GM12878 (cell line): ENCODE data around the gene HJV. TPM values are rescaled to one million over a fixed set of nuclear protein-coding genes. Genes with fewer than 3 reads are reported as not detected.

Experiments
- CBX3 ChIP-seq: fragments of 200-600 bp; sonication (generic); IDR thresholded peaks from 2 replicates; pipeline ENCODE4 v1.6.1; 2016; ENCODE audit warnings: low read depth, borderline replicate concordance
- CREB1 ChIP-seq: IDR thresholded peaks from 2 replicates; pipeline ENCODE4 v1.6.1; 2012; ENCODE audit warnings: low read depth, mild to moderate bottlenecking, inconsistent platforms
- CREM ChIP-seq: IDR thresholded peaks from 2 replicates; pipeline ENCODE4 v1.6.1; 2014; ENCODE audit warnings: antibody characterized with exemption, low read depth
- EP300 ChIP-seq, 2 experiments: fragments of 150-350 bp in 1 of 2; IDR thresholded peaks; 2 replicates each; pipeline ENCODE4 v1.6.1; 2011 to 2012; ENCODE audit warnings: low read depth in 2 of 2, low read length in 2 of 2, borderline replicate concordance in 1 of 2, improper control_type of control experiment in 1 of 2, inconsistent platforms in 1 of 2; ENCODE audit not compliant: control insufficient read depth in 1 of 2
- HDAC6 ChIP-seq: fragments of 200-600 bp; sonication (generic); IDR thresholded peaks from one replicate; pipeline ENCODE4 v1.8.0; 2017; ENCODE audit warnings: antibody characterized with exemption; ENCODE audit not compliant: unreplicated experiment
- HSF1 ChIP-seq: fragments of 150-350 bp; IDR thresholded peaks from 2 replicates; pipeline ENCODE4 v1.6.1; 2014; ENCODE audit warnings: mild to moderate bottlenecking, low read depth, low read length
- IRF3 ChIP-seq: fragments of 450-650 bp; IDR thresholded peaks from 2 replicates; pipeline ENCODE4 v1.6.1; 2014; ENCODE audit warnings: mild to moderate bottlenecking
- KAT2A ChIP-seq: conservative IDR thresholded peaks from 2 replicates; pipeline ENCODE4 v1.6.1; 2011; ENCODE audit warnings: low read depth, low read length; ENCODE audit not compliant: control insufficient read depth
- MEF2B ChIP-seq: fragments of 450-650 bp; IDR thresholded peaks from 2 replicates; pipeline ENCODE4 v1.6.1; 2018; ENCODE audit warnings: mild to moderate bottlenecking, moderate library complexity; ENCODE audit not compliant: partially characterized antibody, poor library complexity, severe bottlenecking
- MTA3 ChIP-seq: IDR thresholded peaks from 2 replicates; pipeline ENCODE4 v1.6.1; 2012; ENCODE audit warnings: low read length, inconsistent platforms, borderline replicate concordance
- MXI1 ChIP-seq: fragments of 150-350 bp; IDR thresholded peaks from 2 replicates; pipeline ENCODE4 v1.6.1; 2011; ENCODE audit warnings: low read depth, mild to moderate bottlenecking, inconsistent platforms, low read length, improper control_type of control experiment
- NFYA ChIP-seq: IDR thresholded peaks from 2 replicates; pipeline ENCODE4 v1.6.1; 2011; ENCODE audit warnings: low read depth, mild to moderate bottlenecking, low read length, improper control_type of control experiment, borderline replicate concordance
- NRF1 ChIP-seq: conservative IDR thresholded peaks from 2 replicates; pipeline ENCODE4 v1.6.1; 2011; ENCODE audit warnings: mild to moderate bottlenecking, low read depth, low read length, improper control_type of control experiment
- POLR2A ChIP-seq: IDR thresholded peaks from 2 replicates; pipeline ENCODE4 v1.6.1; 2011; ENCODE audit warnings: low read depth, mild to moderate bottlenecking, low read length
- RELA ChIP-seq: fragments of 450-650 bp; IDR thresholded peaks from 2 replicates; pipeline ENCODE4 v1.8.0; 2014; ENCODE audit warnings: borderline replicate concordance; ENCODE audit not compliant: partially characterized antibody
- RELB ChIP-seq: fragments of 450-650 bp; IDR thresholded peaks from 2 replicates; pipeline ENCODE4 v1.6.1; 2017; ENCODE audit warnings: low read depth, mild to moderate bottlenecking, moderate library complexity
- RFX5 ChIP-seq: IDR thresholded peaks from 2 replicates; pipeline ENCODE4 v1.6.1; 2011; ENCODE audit warnings: low read depth, low read length, improper control_type of control experiment
- RUNX3 ChIP-seq: IDR thresholded peaks from 2 replicates; pipeline ENCODE4 v1.6.1; 2012; ENCODE audit warnings: low read length, inconsistent platforms
- SP1 ChIP-seq: IDR thresholded peaks from one replicate; pipeline ENCODE4 v1.6.1; 2011; ENCODE audit warnings: low read depth, low read length
- SPI1 ChIP-seq: IDR thresholded peaks from 2 replicates; pipeline ENCODE4 v1.6.1; 2011; ENCODE audit warnings: low read depth, mild to moderate bottlenecking, low read length, moderate library complexity, borderline replicate concordance; ENCODE audit not compliant: insufficient read depth
- TCF7 ChIP-seq: IDR thresholded peaks from 2 replicates; pipeline ENCODE4 v1.6.1; 2014; ENCODE audit warnings: antibody characterized with exemption, borderline replicate concordance
- ZNF592 ChIP-seq: fragments of 450-650 bp; IDR thresholded peaks from 2 replicates; pipeline ENCODE4 v1.6.1; 2017; ENCODE audit warnings: mild to moderate bottlenecking, moderate library complexity
- polyA plus RNA-seq, 11 experiments: library from polyadenylated mRNA; depleted of rRNA in 4 of 11; unstranded in 6 of 11; stranded (reverse) in 5 of 11; fragments of >200 nt; fragmentation: Nextera tagmentation in 4 of 11; fragmentation: Illumina TruSeq in 1 of 11; extraction: Ambion mirVana in 4 of 11; extraction: Trizol in 1 of 11; gene quantifications; 1 replicate in 1 of 11; 2 replicates in 10 of 11; pipeline versions ENCODE4 v1.2.1 to v1.2.3, GENCODE V29; 2011 to 2016; ENCODE audit warnings: inconsistent platforms in 2 of 11, missing spikeins in 2 of 11, low read depth in 1 of 11
- total RNA-seq, 4 experiments: library from RNA; depleted of rRNA in 3 of 4; stranded (reverse); fragments of >200 nt in 3 of 4; fragmentation: Illumina TruSeq in 1 of 4; extraction: Trizol in 1 of 4; gene quantifications; 2 replicates each; pipeline versions ENCODE4 v1.2.1 to v1.2.3, GENCODE V29; 2013 to 2021

HJV gene
- total and polyA plus RNA-seq, 10 of the 15 experiments (the other 5 are each of a cell fraction or from before 2014, with no cell fraction given), result not detected

GRCh38 chr1:145996433-145997015, 25.0 kb downstream of the HJV start, which contains the start of gene TXNIP (continued):
- TF ChIP-seq POLR2A (peak; percentile 86), KAT2A (no peak), MXI1 (peak; percentile 94), CBX3 (no peak), SPI1 (no peak), EP300 (IDR thresholded peaks at IDR 0.05; ENCODE audit: borderline replicate concordance in 1 of 2, control insufficient read depth in 1 of 2, low read depth in 2 of 2, low read length in 2 of 2) (no peak; a peak in 1 of 4 replicates), RELB (peak; percentile 84), HSF1 (no peak), MEF2B (no peak), CREB1 (peak; percentile 27; the same call in 1 of the 2 replicates), NFYA (no peak), TCF7 (peak; percentile 73; the same call in 1 of the 2 replicates), ZNF592 (peak; percentile 100), NRF1 (0 out of 2 replicates have a peak, but pooled peaks have one; percentile 15), SP1 (peak; percentile 93), HDAC6 (no peak), RELA (peak; percentile 57), IRF3 (peak; percentile 85), RFX5 (peak; percentile 66; the same call in 1 of the 2 replicates), CREM (0 out of 2 replicates have a peak, but pooled peaks have one; percentile 28), RUNX3 (peak; percentile 68; the same call in 1 of the 2 replicates), MTA3 (peak; percentile 73; the same call in 1 of the 2 replicates)
